Activated B cell treated with CpG ODN at 0.5 μM for 24 hours (primary cell): ENCODE data around the gene LPP. TPM values are rescaled to one million over a fixed set of nuclear protein-coding genes. Genes with fewer than 3 reads are reported as not detected.

Source experiments
- ATAC-seq: fragments of 200-7000 bp; cut with Tn5 transposase; one replicate; pipeline ENCODE4 v1.10.0; 2021; ENCODE audit warnings: low read depth, mild to moderate bottlenecking, moderate library complexity
- CTCF ChIA-PET: fragments of 350-600 bp; sonication (Branson Sonifier 250); formaldehyde crosslinking; loops from one replicate; lab custom pipeline; 2021; ENCODE audit warnings: antibody characterized with exemption; lab: Charles Lee
- POLR2A ChIA-PET: fragments of 350-600 bp; sonication (Branson Sonifier 250); formaldehyde crosslinking; loops from one replicate; lab custom pipeline; 2021; ENCODE audit warnings: antibody characterized with exemption; lab: Charles Lee
- DNase-seq: peaks from one replicate; pipeline ENCODE4 v3.0.0; 2022
- H3K27ac Mint-ChIP-seq: one replicate; pipeline ENCODE4 v1.8.0; 2020; ENCODE audit warnings: mixed read lengths
- H3K27me3 Mint-ChIP-seq: one replicate; pipeline ENCODE4 v1.8.0; 2021; ENCODE audit warnings: mixed read lengths
- H3K36me3 Mint-ChIP-seq: one replicate; pipeline ENCODE4 v1.8.0; 2021; ENCODE audit warnings: low read depth, mixed read lengths
- H3K4me1 Mint-ChIP-seq: one replicate; pipeline ENCODE4 v1.8.0; 2021; ENCODE audit warnings: mixed read lengths
- H3K4me3 Mint-ChIP-seq: one replicate; pipeline ENCODE4 v1.8.0; 2020; ENCODE audit warnings: mild to moderate bottlenecking, mixed read lengths
- H3K9me3 Mint-ChIP-seq: one replicate; pipeline ENCODE4 v1.8.0; 2020; ENCODE audit warnings: mixed read lengths
- intact Hi-C: fragments of 100-400 bp; cut with micrococcal nuclease; formaldehyde crosslinking; loops from one replicate; pipeline ENCODE4 v1.15.1; 2024
- total RNA-seq: library from RNA; stranded (reverse); gene quantifications from 2 replicates; pipeline ENCODE4 v1.2.3, GENCODE V29; 2022
- TF ChIP-seq, protein P1 (sequence below): fragments of 200-600 bp; IDR thresholded peaks from one replicate; pipeline ENCODE4 v1.8.0; 2022; ENCODE audit warnings: antibody characterized with exemption, mild to moderate bottlenecking

The LPP gene
- total RNA-seq, 1 donor from 2014 or later = 60.1 TPM

DNA sequence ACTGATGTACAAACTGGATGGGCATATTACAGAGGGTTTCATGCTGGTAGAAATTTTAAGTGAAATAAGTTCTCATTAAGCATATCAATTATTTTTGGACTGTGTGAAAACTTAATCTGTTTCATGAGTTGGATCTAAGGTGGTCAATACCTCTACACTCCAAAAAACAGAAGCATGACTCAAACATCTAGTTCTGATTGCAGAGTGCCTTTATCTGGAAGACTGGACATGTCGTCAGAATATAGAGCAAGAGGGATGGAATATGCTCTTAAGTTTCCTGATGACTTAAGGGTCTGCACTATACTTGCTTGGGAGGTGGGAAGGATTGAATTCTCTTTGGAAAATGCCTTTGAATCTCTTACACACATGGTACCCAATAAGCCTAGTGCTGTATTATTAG lies 138.3 kb downstream of the LPP start:
- Mint-ChIP-seq H3K9me3 (no peaks in the 10 kb centered on the region), H3K4me1 (peaks cover 70% of the 10 kb centered on the region), H3K4me3 (no peak overlapping the region), H3K27ac (peak overlapping the region; percentile 56), H3K27me3 (no peaks in the 10 kb centered on the region), H3K36me3 (peaks cover 10% of the 10 kb centered on the region)
- CTCF ChIA-PET = no interaction called here
- no peak for DNase-seq
- POLR2A ChIA-PET = interaction anchor here (1.0 to 1.3 kb wide), 2 partner anchors 462 to 547 kb away, joined by 3 read pairs; partner anchors contain the start of gene BCL6
- intact Hi-C loops = no loop called here
- TF ChIP-seq, protein P1, sequence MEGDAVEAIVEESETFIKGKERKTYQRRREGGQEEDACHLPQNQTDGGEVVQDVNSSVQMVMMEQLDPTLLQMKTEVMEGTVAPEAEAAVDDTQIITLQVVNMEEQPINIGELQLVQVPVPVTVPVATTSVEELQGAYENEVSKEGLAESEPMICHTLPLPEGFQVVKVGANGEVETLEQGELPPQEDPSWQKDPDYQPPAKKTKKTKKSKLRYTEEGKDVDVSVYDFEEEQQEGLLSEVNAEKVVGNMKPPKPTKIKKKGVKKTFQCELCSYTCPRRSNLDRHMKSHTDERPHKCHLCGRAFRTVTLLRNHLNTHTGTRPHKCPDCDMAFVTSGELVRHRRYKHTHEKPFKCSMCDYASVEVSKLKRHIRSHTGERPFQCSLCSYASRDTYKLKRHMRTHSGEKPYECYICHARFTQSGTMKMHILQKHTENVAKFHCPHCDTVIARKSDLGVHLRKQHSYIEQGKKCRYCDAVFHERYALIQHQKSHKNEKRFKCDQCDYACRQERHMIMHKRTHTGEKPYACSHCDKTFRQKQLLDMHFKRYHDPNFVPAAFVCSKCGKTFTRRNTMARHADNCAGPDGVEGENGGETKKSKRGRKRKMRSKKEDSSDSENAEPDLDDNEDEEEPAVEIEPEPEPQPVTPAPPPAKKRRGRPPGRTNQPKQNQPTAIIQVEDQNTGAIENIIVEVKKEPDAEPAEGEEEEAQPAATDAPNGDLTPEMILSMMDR = no peak
- no peak for ATAC-seq

DNA sequence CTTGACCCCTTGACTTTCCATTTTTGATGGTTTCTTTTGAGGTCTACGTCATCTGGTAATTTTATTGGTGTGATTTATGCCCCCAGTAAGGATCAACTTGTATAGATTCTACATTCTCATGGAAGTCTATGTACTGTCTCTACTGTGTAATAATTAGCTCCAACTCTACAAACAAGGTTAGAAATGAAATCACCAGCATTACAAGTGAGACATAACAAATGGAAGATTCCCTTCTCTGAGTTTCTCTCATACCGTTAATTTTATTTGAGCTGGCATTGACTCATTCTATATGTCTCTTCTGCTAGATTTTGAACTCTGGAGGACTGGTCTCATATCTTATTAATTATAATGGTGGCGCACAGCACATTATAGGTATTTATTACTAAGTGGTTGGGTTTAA lies 138.9 kb downstream of the LPP start:
- ATAC-seq = no peak
- no peaks in the 10 kb centered on the region for H3K9me3 Mint-ChIP-seq
- no peak overlapping the region for H3K4me3 Mint-ChIP-seq
- POLR2A ChIA-PET = interaction anchor here (0.6 to 1.3 kb wide), 4 partner anchors 15 to 549 kb away, joined by 3 read pairs; partner anchors contain the start of gene BCL6
- peaks cover 10% of the 10 kb centered on the region for H3K36me3 Mint-ChIP-seq
- CTCF ChIA-PET = no interaction called here
- DNase-seq = no peak
- TF ChIP-seq, protein P1 = no peak
- H3K27ac Mint-ChIP-seq = no peak overlapping the region
- H3K4me1 Mint-ChIP-seq = peaks cover 71% of the 10 kb centered on the region
- H3K27me3 Mint-ChIP-seq = no peaks in the 10 kb centered on the region
- intact Hi-C loops = no loop called here

DNA sequence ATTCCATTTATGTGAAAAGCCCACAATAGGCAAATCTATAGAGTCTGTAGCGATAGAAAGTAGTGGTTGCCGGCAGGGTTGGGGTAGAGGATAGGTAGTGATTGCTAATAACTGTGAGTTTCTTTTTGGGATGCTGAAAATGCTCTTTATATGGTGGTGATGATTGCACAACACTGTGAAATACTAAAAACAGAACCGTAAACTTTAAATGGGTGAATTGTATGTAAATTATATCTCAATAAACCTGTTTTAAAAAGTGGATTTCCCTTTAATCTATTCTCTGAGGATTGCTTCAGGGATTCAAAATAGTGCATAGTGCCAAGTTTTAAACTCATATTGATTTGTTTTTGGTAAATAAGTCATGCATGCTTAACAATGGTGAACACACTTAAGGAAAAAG lies 140.2 kb downstream of the LPP start:
- ATAC-seq (no peak), DNase-seq (no peak)
- Mint-ChIP-seq H3K4me1 (peaks cover 79% of the 10 kb centered on the region), H3K9me3 (no peaks in the 10 kb centered on the region), H3K4me3 (peak overlapping the region; percentile 17), H3K36me3 (peaks cover 10% of the 10 kb centered on the region), H3K27me3 (no peaks in the 10 kb centered on the region), H3K27ac (peak overlapping the region; percentile 72)
- ChIA-PET POLR2A (interaction anchor here (1.0 to 3.4 kb wide), 5 partner anchors 8 to 550 kb away, joined by 3 to 20 read pairs (median 3); partner anchors contain the start of gene BCL6), CTCF (interaction anchor here (1.0 to 1.2 kb wide), 2 partner anchors 10 to 554 kb away, joined by 4 to 5 read pairs; no protein-coding TSS in a partner anchor)
- TF ChIP-seq, protein P1 = no peak
- intact Hi-C loops = no loop called here

DNA sequence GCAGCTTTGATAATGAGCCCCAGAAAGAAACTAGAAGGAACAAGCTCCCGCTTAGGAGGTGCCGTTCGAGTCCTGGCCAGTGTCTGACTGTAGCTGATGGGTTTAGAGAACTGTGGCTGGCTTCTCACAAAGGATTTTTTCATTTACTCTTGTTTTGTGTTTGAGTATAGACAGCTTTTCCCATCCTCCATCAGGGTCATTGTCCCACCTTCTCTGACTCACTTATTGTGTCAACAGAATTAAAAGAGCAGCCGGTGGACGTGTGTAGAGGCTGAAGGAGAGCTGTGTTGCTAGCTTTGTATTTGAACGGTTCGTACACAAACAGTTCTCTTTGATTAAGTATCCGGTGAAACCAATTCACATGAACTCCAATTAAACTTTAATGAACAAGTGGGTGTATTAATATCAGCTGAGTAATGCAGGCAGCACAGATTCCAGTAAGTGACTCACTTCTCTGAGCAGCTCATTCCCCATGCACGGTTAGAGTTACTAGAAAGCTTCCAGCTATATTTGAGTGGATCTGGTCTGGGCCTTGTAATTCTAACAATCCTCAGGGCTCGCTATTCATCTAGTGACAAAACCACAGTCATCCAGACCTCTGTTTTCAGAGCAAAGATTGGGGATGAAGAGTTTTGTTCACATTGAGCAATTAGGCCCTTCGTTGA lies 141.0 kb downstream of the LPP start:
- no peak for ATAC-seq
- H3K27ac Mint-ChIP-seq = peak overlapping the region; percentile 25
- ChIA-PET POLR2A (interaction anchor here (1.0 to 3.4 kb wide), 6 partner anchors 9 to 551 kb away, joined by 3 to 20 read pairs (median 3); partner anchors contain the start of gene BCL6), CTCF (interaction anchor here (0.7 to 1.2 kb wide), 4 partner anchors 11 to 555 kb away, joined by 3 to 5 read pairs (median 4); no protein-coding TSS in a partner anchor)
- H3K36me3 Mint-ChIP-seq = peaks cover 8% of the 10 kb centered on the region
- peaks cover 85% of the 10 kb centered on the region for H3K4me1 Mint-ChIP-seq
- intact Hi-C loops = loop anchor here (5.0 kb wide), 2 partner anchors 142 to 143 kb away; partner anchors contain the start of gene LPP
- H3K4me3 Mint-ChIP-seq = peak overlapping the region; percentile 17
- H3K9me3 Mint-ChIP-seq = no peaks in the 10 kb centered on the region
- TF ChIP-seq, protein P1 = no peak
- no peaks in the 10 kb centered on the region for H3K27me3 Mint-ChIP-seq
- DNase-seq = no peak

DNA sequence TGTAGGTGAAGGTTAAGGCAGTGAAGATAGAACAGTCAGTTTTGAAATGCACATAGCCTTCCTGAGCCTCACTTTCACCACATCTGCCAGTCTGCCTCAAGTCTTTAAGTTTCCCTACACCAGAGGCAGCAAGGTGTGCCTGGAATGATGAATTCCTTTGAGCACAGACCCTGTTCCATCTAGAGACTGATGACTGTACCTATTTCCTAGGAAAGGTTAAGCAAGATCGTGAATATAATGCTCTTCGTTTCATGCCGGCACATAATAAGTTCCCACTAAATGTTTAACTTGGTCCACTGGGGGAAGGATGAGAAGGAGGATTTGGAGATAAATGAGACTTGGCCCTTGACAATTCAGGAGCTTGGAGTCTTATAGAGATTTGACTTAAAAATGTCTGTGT lies 141.9 kb downstream of the LPP start:
- H3K36me3 Mint-ChIP-seq = no peaks in the 10 kb centered on the region
- H3K27me3 Mint-ChIP-seq = no peaks in the 10 kb centered on the region
- TF ChIP-seq, protein P1 = no peak
- CTCF ChIA-PET = interaction anchor here (0.9 to 1.4 kb wide), 2 partner anchors 12 to 25 kb away, joined by 3 to 4 read pairs; no protein-coding TSS in a partner anchor
- peaks cover 88% of the 10 kb centered on the region for H3K4me1 Mint-ChIP-seq
- POLR2A ChIA-PET = interaction anchor here (0.7 to 3.4 kb wide), 5 partner anchors 11 to 557 kb away, joined by 3 to 20 read pairs (median 4); partner anchors contain the start of gene BCL6
- DNase-seq (no peak), ATAC-seq (no peak)
- intact Hi-C loops = loop anchor here (2.0 to 5.0 kb wide), 3 partner anchors 53 to 144 kb away; partner anchors contain the start of gene LPP
- H3K4me3 Mint-ChIP-seq = no peak overlapping the region
- H3K27ac Mint-ChIP-seq = peak overlapping the region; percentile 82
- no peaks in the 10 kb centered on the region for H3K9me3 Mint-ChIP-seq
